Measurements from ENCODE around the gene KLC3. TPM values are rescaled to one million over a fixed set of nuclear protein-coding genes. Genes with fewer than 3 reads are reported as not detected.
"Not testable (repeated sequence)": the region's sequence is repeated elsewhere in the genome, so short reads cannot be mapped to it uniquely, and the experiment has no call there.

Gene KLC3
- polyA plus RNA-seq, 2 donors = 15.0 to 24.2 TPM

GRCh38 chr19:45311621-45312020, 28.9 kb upstream of the KLC3 start:
- peaks cover 0 to 2% of the 10 kb centered on the region in 2 donors for H3K27me3 ChIP-seq (ENCODE audit: control insufficient read depth in 1 of 2, insufficient read depth in 2 of 2, low read length in 2 of 2)
- WGBS, 2 donors = 30 to 39% methylated on average over 18 of the region's 18 CpGs
- no peak overlapping the region for H3K4me3 ChIP-seq (ENCODE audit: low read depth in 1 of 2, low read length in 2 of 2)
- H3K9me3 ChIP-seq (ENCODE audit: control insufficient read depth in 2 of 2, insufficient read depth in 1 of 2, low read depth in 1 of 2, low read length in 1 of 2) = no peaks in the 10 kb centered on the region
- no peaks in the 10 kb centered on the region for H3K4me1 ChIP-seq (ENCODE audit: control insufficient read depth in 2 of 2, insufficient read depth in 2 of 2, low read length in 1 of 2)
- H3K36me3 ChIP-seq (ENCODE audit: control insufficient read depth in 2 of 2, insufficient read depth in 2 of 2, low read length in 1 of 2) = no peaks in the 10 kb centered on the region
- H3K27ac ChIP-seq (ENCODE audit: low read depth in 2 of 2, low read length in 1 of 2) = no peak overlapping the region

DNA sequence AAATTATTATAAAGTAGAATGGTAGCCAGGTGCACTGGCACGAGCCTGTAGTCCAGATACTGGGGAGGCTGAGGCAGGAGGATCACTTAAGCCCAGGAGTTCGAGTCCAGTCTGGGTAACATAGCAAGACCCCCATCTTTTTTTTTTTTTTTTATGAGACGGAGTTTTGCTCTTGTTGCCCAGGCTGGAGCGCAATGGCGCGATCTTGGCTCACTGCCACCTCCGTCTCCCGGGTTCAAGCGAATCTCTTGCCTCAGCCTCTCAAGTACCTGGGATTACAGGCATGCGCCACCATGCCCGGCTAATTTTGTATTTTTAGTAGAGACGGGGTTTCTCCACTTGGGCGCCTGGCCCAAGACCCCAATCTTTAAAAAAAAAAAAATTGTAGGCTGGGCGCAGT, 28.3 kb upstream of the KLC3 start:
- H3K27me3 ChIP-seq (ENCODE audit: control insufficient read depth in 1 of 2, insufficient read depth in 2 of 2, low read length in 2 of 2); H3K4me3 ChIP-seq (ENCODE audit: low read depth in 1 of 2, low read length in 2 of 2); H3K36me3 ChIP-seq (ENCODE audit: control insufficient read depth in 2 of 2, insufficient read depth in 2 of 2, low read length in 1 of 2); H3K27ac ChIP-seq (ENCODE audit: low read depth in 2 of 2, low read length in 1 of 2); H3K9me3 ChIP-seq (ENCODE audit: control insufficient read depth in 2 of 2, insufficient read depth in 1 of 2, low read depth in 1 of 2, low read length in 1 of 2); H3K4me1 ChIP-seq (ENCODE audit: control insufficient read depth in 2 of 2, insufficient read depth in 2 of 2, low read length in 1 of 2): not testable (repeated sequence)
- WGBS, 2 donors = 84 to 88% methylated on average over 14 of the region's 14 CpGs

DNA sequence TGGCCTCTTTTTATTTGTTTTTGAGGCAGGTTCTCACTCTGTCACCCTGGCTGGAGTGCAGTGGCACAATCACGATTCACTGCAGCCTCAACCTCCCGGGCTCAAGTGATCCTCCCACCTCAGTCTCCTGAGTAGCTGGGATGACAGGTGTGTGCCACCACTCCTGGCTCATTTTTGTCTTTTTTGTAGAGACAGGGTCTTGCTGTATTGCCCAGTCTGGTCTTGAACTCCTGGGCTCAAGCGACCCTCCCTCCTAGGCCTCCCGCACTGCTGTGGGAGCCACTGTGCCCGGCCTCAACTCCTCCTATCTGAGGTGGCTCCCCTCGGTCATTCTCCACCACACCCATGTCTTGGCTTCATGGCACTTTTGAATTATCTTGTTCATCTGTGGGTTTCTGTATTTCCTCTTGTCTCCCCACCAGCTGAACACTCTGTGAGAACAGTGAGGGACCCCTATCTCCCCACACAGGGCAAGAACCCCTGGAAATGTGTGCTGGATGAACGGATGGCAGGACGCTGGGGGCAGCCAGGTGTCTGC, 25.8 kb upstream of the KLC3 start:
- 74 to 81% methylated on average over 8 of the region's 8 CpGs for WGBS, 2 donors
- no peak overlapping the region for H3K27ac ChIP-seq (ENCODE audit: low read depth in 2 of 2, low read length in 1 of 2)
- no peak overlapping the region for H3K4me3 ChIP-seq (ENCODE audit: low read depth in 1 of 2, low read length in 2 of 2)
- peaks cover 0 to 2% of the 10 kb centered on the region in 2 donors for H3K27me3 ChIP-seq (ENCODE audit: control insufficient read depth in 1 of 2, insufficient read depth in 2 of 2, low read length in 2 of 2)
- no peaks in the 10 kb centered on the region for H3K4me1 ChIP-seq (ENCODE audit: control insufficient read depth in 2 of 2, insufficient read depth in 2 of 2, low read length in 1 of 2)
- H3K9me3 ChIP-seq (ENCODE audit: control insufficient read depth in 2 of 2, insufficient read depth in 1 of 2, low read depth in 1 of 2, low read length in 1 of 2) = no peaks in the 10 kb centered on the region
- no peaks in the 10 kb centered on the region for H3K36me3 ChIP-seq (ENCODE audit: control insufficient read depth in 2 of 2, insufficient read depth in 2 of 2, low read length in 1 of 2)

DNA sequence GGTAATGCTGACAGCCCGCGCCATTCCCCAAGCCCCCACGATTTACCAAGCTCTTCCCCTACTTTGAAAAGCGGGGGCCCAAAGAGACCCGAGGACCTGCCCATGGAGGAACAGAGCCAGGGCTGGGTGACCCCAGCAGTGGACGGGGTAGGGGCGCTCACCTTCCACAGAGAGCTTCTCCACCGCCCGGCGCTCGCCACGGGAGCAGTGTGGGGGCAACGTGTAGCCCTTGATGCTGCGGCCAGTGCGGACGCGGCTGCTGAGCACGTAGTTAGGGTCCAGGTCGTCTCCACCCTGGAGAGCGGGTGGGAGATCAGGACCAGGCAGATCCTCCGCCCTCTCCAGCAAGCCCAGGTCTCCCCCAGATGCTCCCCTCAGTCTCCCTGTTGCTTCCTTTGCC, 25.2 kb upstream of the KLC3 start:
- H3K27ac ChIP-seq (ENCODE audit: low read depth in 2 of 2, low read length in 1 of 2) = no peak overlapping the region
- H3K4me3 ChIP-seq (ENCODE audit: low read depth in 1 of 2, low read length in 2 of 2) = no peak overlapping the region
- H3K4me1 ChIP-seq (ENCODE audit: control insufficient read depth in 2 of 2, insufficient read depth in 2 of 2, low read length in 1 of 2) = no peaks in the 10 kb centered on the region
- H3K27me3 ChIP-seq (ENCODE audit: control insufficient read depth in 1 of 2, insufficient read depth in 2 of 2, low read length in 2 of 2) = peaks cover 0 to 2% of the 10 kb centered on the region in 2 donors
- H3K9me3 ChIP-seq (ENCODE audit: control insufficient read depth in 2 of 2, insufficient read depth in 1 of 2, low read depth in 1 of 2, low read length in 1 of 2) = no peaks in the 10 kb centered on the region
- WGBS, 2 donors = 65 to 69% methylated on average over 21 of the region's 21 CpGs
- no peaks in the 10 kb centered on the region for H3K36me3 ChIP-seq (ENCODE audit: control insufficient read depth in 2 of 2, insufficient read depth in 2 of 2, low read length in 1 of 2)

DNA sequence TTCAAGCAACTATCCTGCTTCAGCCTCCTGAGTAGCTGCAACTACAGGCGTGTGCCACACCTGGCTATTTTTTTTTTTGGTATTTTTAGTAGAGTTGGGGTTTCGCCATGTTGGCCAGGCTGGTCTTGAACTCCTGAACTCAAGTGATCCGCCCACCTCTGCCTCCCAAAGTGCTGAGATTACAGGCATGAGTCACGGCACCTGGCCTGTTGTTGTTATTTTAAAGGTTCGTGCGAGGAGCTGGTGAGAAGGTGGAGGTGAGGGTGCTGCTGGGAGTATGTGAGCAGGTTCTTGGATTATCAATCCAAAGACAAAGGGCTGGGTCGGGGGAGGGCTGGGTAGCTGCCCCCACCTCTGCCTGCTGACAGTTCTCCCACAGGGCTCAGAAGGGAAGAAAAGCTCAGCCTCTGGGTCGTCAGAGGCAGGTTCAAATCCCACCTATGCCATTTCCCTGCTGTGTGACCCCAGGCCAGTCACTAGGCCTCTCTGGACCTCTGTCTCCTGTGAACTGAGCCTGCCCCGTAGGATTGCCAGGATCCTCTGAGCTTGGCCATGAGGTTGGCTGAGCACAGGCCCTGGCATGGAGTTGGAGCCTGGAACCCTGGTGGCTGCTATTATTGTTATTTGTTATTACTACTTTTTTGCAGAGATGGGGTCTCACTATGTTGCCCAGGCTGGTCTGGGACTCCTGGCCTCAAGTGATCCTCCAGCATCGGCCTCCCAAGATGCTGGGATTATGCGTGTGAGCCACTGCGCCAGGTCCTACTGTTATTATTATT, 19.4 kb upstream of the KLC3 start:
- Histone ChIP-seq H3K9me3 (ENCODE audit: control insufficient read depth in 2 of 2, insufficient read depth in 1 of 2, low read depth in 1 of 2, low read length in 1 of 2) (peaks cover 0 to 3% of the 10 kb centered on the region in 2 donors), H3K27me3 (ENCODE audit: control insufficient read depth in 1 of 2, insufficient read depth in 2 of 2, low read length in 2 of 2) (no peaks in the 10 kb centered on the region), H3K27ac (ENCODE audit: low read depth in 2 of 2, low read length in 1 of 2) (no peak overlapping the region), H3K4me1 (ENCODE audit: control insufficient read depth in 2 of 2, insufficient read depth in 2 of 2, low read length in 1 of 2) (peaks cover 0 to 2% of the 10 kb centered on the region in 2 donors), H3K4me3 (ENCODE audit: low read depth in 1 of 2, low read length in 2 of 2) (no peak overlapping the region), H3K36me3 (ENCODE audit: control insufficient read depth in 2 of 2, insufficient read depth in 2 of 2, low read length in 1 of 2) (peaks cover 0 to 3% of the 10 kb centered on the region in 2 donors)
- 67 to 71% methylated on average over 12 of the region's 12 CpGs for WGBS, 2 donors

DNA sequence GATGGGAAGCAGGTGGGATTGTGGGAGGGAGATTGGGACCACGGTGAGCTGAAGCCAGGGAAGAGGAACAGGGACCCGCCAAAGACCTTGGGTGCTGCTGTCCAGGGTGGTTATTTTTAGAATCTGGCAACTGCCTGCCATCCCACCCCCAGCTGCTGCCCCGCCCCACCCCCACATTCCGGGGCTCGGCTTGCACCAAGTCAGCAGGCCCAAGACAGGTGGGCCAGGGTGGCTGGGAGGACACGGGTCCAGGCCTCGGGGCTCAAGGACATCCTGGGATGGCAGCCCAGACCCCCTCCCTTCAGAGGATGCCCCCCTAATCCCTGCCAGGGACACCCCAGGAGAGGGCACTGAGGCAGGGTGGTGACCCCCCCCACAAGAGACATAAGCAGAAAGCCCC, 18.7 kb upstream of the KLC3 start:
- H3K27ac ChIP-seq (ENCODE audit: low read depth in 2 of 2, low read length in 1 of 2) = no peak overlapping the region
- no peaks in the 10 kb centered on the region for H3K27me3 ChIP-seq (ENCODE audit: control insufficient read depth in 1 of 2, insufficient read depth in 2 of 2, low read length in 2 of 2)
- WGBS, 2 donors = 48 to 49% methylated on average over 3 to 7 of the region's 7 CpGs
- no peak overlapping the region for H3K4me3 ChIP-seq (ENCODE audit: low read depth in 1 of 2, low read length in 2 of 2)
- peaks cover 0 to 5% of the 10 kb centered on the region in 2 donors for H3K4me1 ChIP-seq (ENCODE audit: control insufficient read depth in 2 of 2, insufficient read depth in 2 of 2, low read length in 1 of 2)
- H3K36me3 ChIP-seq (ENCODE audit: control insufficient read depth in 2 of 2, insufficient read depth in 2 of 2, low read length in 1 of 2) = peaks cover 0 to 3% of the 10 kb centered on the region in 2 donors
- H3K9me3 ChIP-seq (ENCODE audit: control insufficient read depth in 2 of 2, insufficient read depth in 1 of 2, low read depth in 1 of 2, low read length in 1 of 2) = peaks cover 0 to 3% of the 10 kb centered on the region in 2 donors

GRCh38 chr19:45322311-45322710, 18.2 kb upstream of the KLC3 start:
- Histone ChIP-seq H3K27me3 (ENCODE audit: control insufficient read depth in 1 of 2, insufficient read depth in 2 of 2, low read length in 2 of 2) (no peaks in the 10 kb centered on the region), H3K27ac (ENCODE audit: low read depth in 2 of 2, low read length in 1 of 2) (no peak overlapping the region), H3K36me3 (ENCODE audit: control insufficient read depth in 2 of 2, insufficient read depth in 2 of 2, low read length in 1 of 2) (peaks cover 0 to 3% of the 10 kb centered on the region in 2 donors), H3K4me3 (ENCODE audit: low read depth in 1 of 2, low read length in 2 of 2) (no peak overlapping the region), H3K9me3 (ENCODE audit: control insufficient read depth in 2 of 2, insufficient read depth in 1 of 2, low read depth in 1 of 2, low read length in 1 of 2) (peaks cover 0 to 3% of the 10 kb centered on the region in 2 donors), H3K4me1 (ENCODE audit: control insufficient read depth in 2 of 2, insufficient read depth in 2 of 2, low read length in 1 of 2) (peaks cover 0 to 5% of the 10 kb centered on the region in 2 donors)
- 46 to 47% methylated on average over 11 of the region's 11 CpGs for WGBS, 2 donors

- no peaks in the 10 kb centered on the region for H3K27me3 ChIP-seq (ENCODE audit: control insufficient read depth in 1 of 2, insufficient read depth in 2 of 2, low read length in 2 of 2)
- peaks cover 0 to 3% of the 10 kb centered on the region in 2 donors for H3K9me3 ChIP-seq (ENCODE audit: control insufficient read depth in 2 of 2, insufficient read depth in 1 of 2, low read depth in 1 of 2, low read length in 1 of 2)
- H3K27ac ChIP-seq (ENCODE audit: low read depth in 2 of 2, low read length in 1 of 2) = peak within 1 kb of the TSS in 1 of 2 donors; percentile 17
- H3K4me1 ChIP-seq (ENCODE audit: control insufficient read depth in 2 of 2, insufficient read depth in 2 of 2, low read length in 1 of 2) = peaks cover 0 to 5% of the 10 kb centered on the region in 2 donors
- H3K4me3 ChIP-seq (ENCODE audit: low read depth in 1 of 2, low read length in 2 of 2) = peak within 1 kb of the TSS in 1 of 2 donors; percentile 1
- WGBS, 2 donors = 44 to 47% methylated on average over 14 to 15 of the region's 15 CpGs
- peaks cover 0 to 3% of the 10 kb centered on the region in 2 donors for H3K36me3 ChIP-seq (ENCODE audit: control insufficient read depth in 2 of 2, insufficient read depth in 2 of 2, low read length in 1 of 2)
Measured at GRCh38 chr19:45322744-45323281, 17.7 kb upstream of the KLC3 start, which contains the start of gene CKM. Gene CKM, minus strand, starts transcription at chr19:45322875. Its CDS starts 3,162 bp downstream, at chr19:45319713.

DNA sequence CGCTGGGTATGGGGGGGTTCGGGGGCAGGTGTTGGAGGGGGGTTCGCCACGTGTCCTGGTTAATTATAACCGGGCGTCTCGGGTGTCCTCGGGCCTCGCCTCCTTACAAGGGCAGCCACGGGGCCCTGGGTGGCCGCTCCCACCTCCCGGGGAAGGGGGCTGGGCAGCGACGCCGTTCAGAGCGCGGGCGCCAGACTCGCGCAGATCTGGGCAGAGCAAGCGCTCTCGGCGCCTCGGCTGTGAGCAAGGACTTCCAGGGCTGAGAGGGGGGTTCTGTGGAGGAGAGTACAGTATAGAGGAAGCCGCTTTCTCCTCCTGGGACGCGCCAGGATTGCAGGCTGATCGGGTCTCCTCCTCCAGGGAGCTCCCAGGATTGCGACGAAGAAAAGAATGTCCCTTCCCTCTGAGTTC, 16.9 kb upstream of the KLC3 start:
- Histone ChIP-seq H3K4me1 (ENCODE audit: control insufficient read depth in 2 of 2, insufficient read depth in 2 of 2, low read length in 1 of 2) (peaks cover 0 to 5% of the 10 kb centered on the region in 2 donors), H3K4me3 (ENCODE audit: low read depth in 1 of 2, low read length in 2 of 2) (peak overlapping the region in 1 of 2 donors; percentile 1), H3K9me3 (ENCODE audit: control insufficient read depth in 2 of 2, insufficient read depth in 1 of 2, low read depth in 1 of 2, low read length in 1 of 2) (peaks cover 0 to 3% of the 10 kb centered on the region in 2 donors), H3K27ac (ENCODE audit: low read depth in 2 of 2, low read length in 1 of 2) (no peak overlapping the region), H3K36me3 (ENCODE audit: control insufficient read depth in 2 of 2, insufficient read depth in 2 of 2, low read length in 1 of 2) (peaks cover 0 to 3% of the 10 kb centered on the region in 2 donors), H3K27me3 (ENCODE audit: control insufficient read depth in 1 of 2, insufficient read depth in 2 of 2, low read length in 2 of 2) (no peaks in the 10 kb centered on the region)
- 5 to 6% methylated on average over 30 of the region's 30 CpGs for WGBS, 2 donors
